ENCODE measurements around the gene STARD10. TPM values are rescaled to one million over a fixed set of nuclear protein-coding genes. Genes with fewer than 3 reads are reported as not detected.

The STARD10 gene
- total RNA-seq, 1 donor from 2014 or later = 126 TPM

GRCh38 chr11:72716788-72717435 is 76.9 kb downstream of the STARD10 start:
- Histone ChIP-seq H3K27me3 (ENCODE audit: low read depth) (no peaks in the 10 kb centered on the region), H3K4me3 (no peak overlapping the region), H3K27ac (no peak overlapping the region), H3K4me1 (peaks cover 84% of the 10 kb centered on the region), H3K9me3 (no peaks in the 10 kb centered on the region), H3K36me3 (peaks cover 70% of the 10 kb centered on the region)
- intact Hi-C loops (cut with DNase I) = no loop called here
- no peak for TF ChIP-seq CTCF (IDR thresholded peaks at IDR 0.05)
- DNase-seq = peak; percentile 43
- ATAC-seq = no peak

GRCh38 chr11:72716290-72716689 is 77.6 kb downstream of the STARD10 start:
- TF ChIP-seq CTCF (IDR thresholded peaks at IDR 0.05) = no peak
- peaks cover 76% of the 10 kb centered on the region for H3K36me3 ChIP-seq
- no peak overlapping the region for H3K4me3 ChIP-seq
- H3K27me3 ChIP-seq (ENCODE audit: low read depth) = no peaks in the 10 kb centered on the region
- no peaks in the 10 kb centered on the region for H3K9me3 ChIP-seq
- DNase-seq (no peak), ATAC-seq (no peak)
- intact Hi-C loops (cut with DNase I) = no loop called here
- no peak overlapping the region for H3K27ac ChIP-seq
- peaks cover 78% of the 10 kb centered on the region for H3K4me1 ChIP-seq

- no peaks in the 10 kb centered on the region for H3K9me3 ChIP-seq
- DNase-seq (peak; percentile 67), ATAC-seq (peak; percentile 11 to 22)
- H3K27me3 ChIP-seq (ENCODE audit: low read depth) = no peaks in the 10 kb centered on the region
- H3K27ac ChIP-seq = peak overlapping the region; percentile 53
- peaks cover 99% of the 10 kb centered on the region for H3K36me3 ChIP-seq
- intact Hi-C loops (cut with DNase I) = no loop called here
- H3K4me3 ChIP-seq = no peak overlapping the region
- TF ChIP-seq CTCF (IDR thresholded peaks at IDR 0.05) = no peak
- peaks cover 44% of the 10 kb centered on the region for H3K4me1 ChIP-seq
These were observed 81.0 kb downstream of the STARD10 start for GRCh38 chr11:72712841-72713240.

- peaks cover 38% of the 10 kb centered on the region for H3K4me1 ChIP-seq
- DNase-seq = peak; percentile 91
- no peak for TF ChIP-seq CTCF (IDR thresholded peaks at IDR 0.05)
- H3K27ac ChIP-seq = peak overlapping the region; percentile 53
- H3K27me3 ChIP-seq (ENCODE audit: low read depth) = no peaks in the 10 kb centered on the region
- peaks cover 99% of the 10 kb centered on the region for H3K36me3 ChIP-seq
- ATAC-seq = peak; percentile 83 to 89
- H3K9me3 ChIP-seq = no peaks in the 10 kb centered on the region
- intact Hi-C loops (cut with DNase I) = no loop called here
- no peak overlapping the region for H3K4me3 ChIP-seq
These were observed 81.6 kb downstream of the STARD10 start for GRCh38 chr11:72712168-72712751.

- ATAC-seq = no peak
- intact Hi-C loops (cut with DNase I) = no loop called here
- H3K27ac ChIP-seq = no peak overlapping the region
- TF ChIP-seq CTCF (IDR thresholded peaks at IDR 0.05) = no peak
- no peak overlapping the region for H3K4me3 ChIP-seq
- no peaks in the 10 kb centered on the region for H3K9me3 ChIP-seq
- peaks cover 99% of the 10 kb centered on the region for H3K36me3 ChIP-seq
- peaks cover 29% of the 10 kb centered on the region for H3K4me1 ChIP-seq
- no peak for DNase-seq
- H3K27me3 ChIP-seq (ENCODE audit: low read depth) = no peaks in the 10 kb centered on the region
These were observed 82.7 kb downstream of the STARD10 start for GRCh38 chr11:72711141-72711540.

Data from lower lobe of right lung (tissue), 2 donors.